Muscle of leg (tissue), 11 donors: ENCODE measurements around the gene CYBB. TPM values are rescaled to one million over a fixed set of nuclear protein-coding genes. Genes with fewer than 3 reads are reported as not detected.
"Not testable (repeated sequence)": the region's sequence is repeated elsewhere in the genome, so short reads cannot be mapped to it uniquely, and the experiment has no call there.

Source experiments
- DNase-seq: peaks from one replicate; pipeline ENCODE4 v3.0.0; 2013
- H3K27ac ChIP-seq: one replicate; pipeline ENCODE4 v1.5.1; 2013; ENCODE audit warnings: mild to moderate bottlenecking, low read length, control low read depth
- H3K27me3 ChIP-seq: one replicate; pipeline ENCODE4 v1.6.1; 2013; ENCODE audit warnings: low read length; ENCODE audit not compliant: control insufficient read depth, insufficient read depth
- H3K36me3 ChIP-seq: one replicate; pipeline ENCODE4 v1.6.1; 2013; ENCODE audit warnings: low read length; ENCODE audit not compliant: control insufficient read depth, insufficient read depth
- H3K4me1 ChIP-seq: one replicate; pipeline ENCODE4 v1.6.1; 2013; ENCODE audit warnings: low read length; ENCODE audit not compliant: control insufficient read depth, insufficient read depth
- H3K4me3 ChIP-seq: one replicate; pipeline ENCODE4 v1.5.1; 2013; ENCODE audit warnings: low read length, control low read depth
- H3K9me3 ChIP-seq: replicated peaks from 2 replicates; pipeline ENCODE4 v1.6.1; 2013; ENCODE audit warnings: low read depth, low read length; ENCODE audit not compliant: control insufficient read depth
- WGBS: methylation state at CpG from one replicate; pipeline ENCODE4 v1.1.5; 2013; ENCODE audit warnings: missing lambda C conversion rate; ENCODE audit not compliant: insufficient coverage; 5-methylcytosine and 5-hydroxymethylcytosine counted together
- polyA plus RNA-seq, 8 donors: library from polyadenylated mRNA; unstranded; fragments of 120-200 nt; gene quantifications; one replicate each; pipeline versions ENCODE4 v1.2.1 to v1.2.3, GENCODE V29; 2013; ENCODE audit warnings: inconsistent platforms in 1 of 8, low replicate concordance in 1 of 8; ENCODE audit not compliant: insufficient read length in 8 of 8, insufficient read depth in 1 of 8
- total RNA-seq: library from RNA; stranded (reverse); fragments of 120-200 nt; gene quantifications from one replicate; pipeline ENCODE4 v1.2.4, GENCODE V29; 2013

The CYBB gene
- total and polyA plus RNA-seq, 9 donors, result 11.8 to 26.9 (median 20.0) TPM

DNA sequence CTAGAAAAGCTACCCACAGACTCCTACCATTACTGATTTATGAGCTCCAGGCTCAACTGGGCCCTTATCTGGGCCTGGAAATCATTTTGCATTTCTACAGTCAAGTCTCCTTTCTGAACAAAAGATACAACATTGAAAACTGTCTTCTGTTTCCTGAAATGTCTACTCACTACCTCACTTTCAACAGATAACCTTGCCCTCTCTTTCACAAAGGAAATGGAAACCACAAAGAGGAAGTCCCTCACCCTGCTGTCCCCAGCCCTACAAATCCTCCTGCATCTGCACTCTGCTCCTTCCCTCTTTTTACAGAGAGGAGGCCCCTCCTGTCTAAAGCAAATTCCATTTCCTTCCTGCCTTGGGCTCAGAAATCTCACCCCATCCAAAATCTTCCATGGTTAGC is 24.8 kb upstream of the CYBB start:
- Histone ChIP-seq H3K9me3 (no peaks in the 10 kb centered on the region), H3K27ac (no peak overlapping the region)
- peak; percentile 55 for DNase-seq

DNA sequence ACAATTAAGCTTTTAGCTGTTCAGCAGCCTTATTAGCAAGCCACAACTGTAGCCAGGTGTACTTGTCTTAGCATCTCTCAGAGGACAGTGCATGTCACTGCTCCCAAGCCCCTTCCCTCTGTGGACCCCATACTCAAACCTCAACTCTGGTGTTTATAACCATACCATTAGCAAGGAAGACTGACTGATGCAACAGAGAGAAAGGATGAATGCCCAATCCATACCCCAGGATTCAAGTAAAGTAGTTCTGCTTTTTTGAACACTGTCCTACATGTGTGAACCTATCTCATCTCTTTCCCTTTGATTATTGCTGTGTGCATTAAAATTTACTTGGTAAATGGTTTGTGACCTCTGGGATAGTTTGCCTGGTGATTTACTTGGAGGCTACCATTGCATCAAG is 22.8 kb upstream of the CYBB start:
- H3K27ac ChIP-seq, result no peak overlapping the region
- no peaks in the 10 kb centered on the region for H3K4me1 ChIP-seq
- no peaks in the 10 kb centered on the region for H3K36me3 ChIP-seq
- no peak for DNase-seq
- peaks cover 3% of the 10 kb centered on the region for H3K27me3 ChIP-seq
- no peak overlapping the region for H3K4me3 ChIP-seq
- no peaks in the 10 kb centered on the region for H3K9me3 ChIP-seq

More for the DNA sequence above, 24.8 kb upstream of the CYBB start:
- H3K4me1 ChIP-seq, result no peaks in the 10 kb centered on the region
- H3K4me3 ChIP-seq, result no peak overlapping the region
- peaks cover 3% of the 10 kb centered on the region for H3K27me3 ChIP-seq
- H3K36me3 ChIP-seq, result no peaks in the 10 kb centered on the region

GRCh38 chrX:37759351-37759750 is 20.5 kb upstream of the CYBB start:
- Histone ChIP-seq H3K9me3 (no peaks in the 10 kb centered on the region), H3K4me3 (no peak overlapping the region), H3K4me1 (no peaks in the 10 kb centered on the region), H3K27ac (no peak overlapping the region), H3K27me3 (peaks cover 1% of the 10 kb centered on the region), H3K36me3 (no peaks in the 10 kb centered on the region)
- no CpG with 5 or more reads among the region's 1 CpG for WGBS
- no peak for DNase-seq

DNA sequence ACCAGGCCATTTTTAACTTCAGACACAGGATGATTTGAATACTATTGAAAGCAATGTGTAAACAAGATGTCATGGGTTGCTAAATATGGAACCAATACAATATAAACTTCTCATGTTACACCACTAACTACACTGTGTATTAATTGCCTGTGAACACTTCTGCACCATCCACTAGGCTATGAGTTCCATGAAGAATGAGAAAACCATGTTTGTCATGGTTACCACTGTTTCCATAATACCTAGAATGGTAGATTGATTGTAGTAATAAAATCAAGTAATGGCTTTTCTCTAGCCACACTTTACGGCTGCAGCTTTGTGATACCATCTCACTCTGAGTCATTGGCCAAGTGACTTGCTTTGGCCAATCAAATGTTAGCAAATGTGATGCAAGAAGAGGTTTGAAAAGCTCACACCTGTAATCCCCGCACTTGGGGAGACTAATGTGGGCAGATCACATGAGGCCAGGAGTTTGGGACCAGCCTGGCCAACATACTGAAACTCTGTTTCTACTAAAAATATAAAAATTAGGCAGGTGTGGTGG is 19.9 kb upstream of the CYBB start:
- Histone ChIP-seq H3K27me3 (no peaks in the 10 kb centered on the region), H3K36me3 (no peaks in the 10 kb centered on the region), H3K4me1 (no peaks in the 10 kb centered on the region), H3K27ac (no peak overlapping the region), H3K4me3 (no peak overlapping the region), H3K9me3 (no peaks in the 10 kb centered on the region)
- DNase-seq, result no peak
- WGBS, result 60% methylated on average over 1 of the region's 2 CpGs

DNA sequence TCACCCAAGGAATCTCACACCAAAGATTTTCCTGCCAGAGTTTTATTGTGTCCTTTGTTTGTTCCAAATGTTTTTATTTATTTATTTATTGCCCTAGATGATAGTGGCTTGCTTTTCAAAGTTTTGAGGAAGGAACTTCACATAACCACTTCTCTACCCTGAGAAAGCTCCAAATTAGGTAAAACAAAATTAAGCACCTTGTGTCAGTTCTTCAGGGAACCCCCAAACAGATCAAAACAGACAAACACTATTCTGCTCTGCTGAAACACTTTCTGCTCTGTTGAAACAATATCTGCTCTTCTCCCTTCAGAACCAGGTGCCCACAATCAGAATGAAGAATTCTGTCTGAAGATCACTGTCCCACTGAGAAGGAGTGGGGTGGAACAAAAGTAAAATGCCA is 16.5 kb upstream of the CYBB start:
- Histone ChIP-seq H3K9me3 (no peaks in the 10 kb centered on the region), H3K27me3 (no peaks in the 10 kb centered on the region), H3K36me3 (no peaks in the 10 kb centered on the region), H3K27ac (no peak overlapping the region), H3K4me1 (no peaks in the 10 kb centered on the region), H3K4me3 (no peak overlapping the region)
- no peak for DNase-seq

- Histone ChIP-seq H3K4me3 (no peak overlapping the region), H3K36me3 (no peaks in the 10 kb centered on the region), H3K27ac (no peak overlapping the region), H3K9me3 (no peaks in the 10 kb centered on the region), H3K27me3 (no peaks in the 10 kb centered on the region), H3K4me1 (no peaks in the 10 kb centered on the region)
- DNase-seq, result no peak
Observed at GRCh38 chrX:37765507-37765906, 14.4 kb upstream of the CYBB start.

DNA sequence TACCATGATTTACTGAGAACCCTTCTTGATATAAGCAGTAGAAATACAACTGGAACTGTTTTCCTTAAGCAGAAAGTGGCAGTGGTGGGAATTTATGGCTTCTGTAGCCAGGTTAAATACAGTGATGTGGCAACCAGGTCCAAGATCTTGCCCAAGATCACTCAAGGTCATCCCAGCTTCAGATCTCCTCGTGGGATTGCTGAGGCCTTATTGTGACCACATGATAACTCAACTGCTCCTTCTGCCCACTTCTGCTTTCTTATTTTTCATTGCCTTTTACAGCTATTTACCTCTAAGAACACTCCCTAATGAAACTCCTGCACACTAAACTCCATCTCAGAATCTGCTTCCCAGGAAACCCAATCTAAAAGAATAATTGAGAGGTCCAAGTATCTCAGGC is 12.4 kb upstream of the CYBB start:
- 27% methylated on average over 1 of the region's 1 CpG for WGBS
- Histone ChIP-seq H3K27ac (no peak overlapping the region), H3K9me3 (no peaks in the 10 kb centered on the region), H3K27me3 (no peaks in the 10 kb centered on the region), H3K4me1 (no peaks in the 10 kb centered on the region), H3K36me3 (no peaks in the 10 kb centered on the region), H3K4me3 (no peak overlapping the region)
- no peak for DNase-seq

GRCh38 chrX:37768866-37769265 is 11.0 kb upstream of the CYBB start:
- not testable (repeated sequence) for H3K27ac ChIP-seq, H3K9me3 ChIP-seq, H3K36me3 ChIP-seq, H3K27me3 ChIP-seq, H3K4me1 ChIP-seq, H3K4me3 ChIP-seq, DNase-seq
- WGBS, result 88% methylated on average over 9 of the region's 9 CpGs

DNA sequence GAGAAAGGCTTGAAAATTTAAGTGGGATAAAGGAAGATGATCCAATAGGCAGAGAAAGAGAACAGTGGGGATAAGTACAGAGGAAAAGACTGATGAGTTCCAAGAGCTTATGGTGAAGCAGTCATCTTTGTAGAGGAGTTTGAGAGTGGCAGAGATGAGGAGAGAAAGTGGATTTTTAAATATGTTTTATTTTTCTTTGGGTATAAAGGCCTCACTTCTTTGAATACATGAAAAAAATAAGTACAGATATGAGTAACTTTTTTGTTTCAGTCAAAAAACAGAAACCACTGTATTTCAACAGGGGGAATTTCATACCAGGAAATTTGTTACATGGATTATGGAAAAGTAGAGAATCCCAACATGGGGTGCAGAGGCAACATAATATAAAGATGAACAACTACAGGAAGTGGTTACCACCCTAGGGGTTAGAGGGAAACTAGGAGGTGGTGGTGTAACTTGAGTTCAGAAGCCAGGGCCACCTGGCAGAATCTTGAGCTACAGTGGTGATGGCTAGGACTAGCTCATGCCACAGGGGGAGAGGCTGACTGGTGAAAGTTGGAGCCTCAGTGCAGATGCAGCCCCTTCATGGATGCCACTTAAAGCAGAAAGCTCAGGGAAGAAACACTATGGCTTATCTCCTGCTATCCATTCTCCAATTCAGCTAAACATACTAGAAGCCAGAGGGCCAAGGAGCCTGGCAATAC is 3.4 kb upstream of the CYBB start:
- Histone ChIP-seq H3K4me3 (no peak overlapping the region), H3K27ac (no peak overlapping the region)

GRCh38 chrX:37776987-37777325 is 2.9 kb upstream of the CYBB start:
- H3K4me1 ChIP-seq, result no peaks in the 10 kb centered on the region
- peaks cover 3% of the 10 kb centered on the region for H3K27me3 ChIP-seq
- peak; percentile 15 for DNase-seq
- H3K4me3 ChIP-seq, result no peak overlapping the region
- H3K36me3 ChIP-seq, result no peaks in the 10 kb centered on the region
- no peaks in the 10 kb centered on the region for H3K9me3 ChIP-seq
- no peak overlapping the region for H3K27ac ChIP-seq
- WGBS, result no CpG with 5 or more reads among the region's 2 CpGs

More for the DNA sequence above, 3.4 kb upstream of the CYBB start:
- Histone ChIP-seq H3K9me3 (no peaks in the 10 kb centered on the region), H3K4me1 (no peaks in the 10 kb centered on the region), H3K36me3 (no peaks in the 10 kb centered on the region), H3K27me3 (peaks cover 3% of the 10 kb centered on the region)
- no peak for DNase-seq

DNA sequence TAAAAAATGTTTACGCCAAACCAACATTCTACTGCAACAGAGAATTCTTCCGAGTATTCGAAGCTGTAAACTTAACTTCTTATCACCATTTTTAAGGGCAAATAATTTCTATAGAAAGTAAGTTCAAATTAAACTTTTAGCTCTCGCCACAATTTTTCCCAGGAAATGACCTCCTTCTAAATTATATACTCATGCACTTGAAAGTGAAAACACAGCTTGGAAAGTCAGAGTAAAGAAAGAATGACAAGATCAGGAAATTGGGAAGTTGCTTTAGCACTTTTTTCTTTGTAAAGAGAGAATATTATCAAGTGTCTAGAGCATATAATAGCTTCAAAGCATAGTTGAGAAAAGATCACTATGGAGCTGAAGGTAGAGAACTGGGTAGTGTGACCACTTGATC is 1.2 kb downstream of the CYBB start:
- H3K4me1 ChIP-seq, result no peaks in the 10 kb centered on the region
- peaks cover 8% of the 10 kb centered on the region for H3K27me3 ChIP-seq
- peak overlapping the region; percentile 4 for H3K4me3 ChIP-seq
- no CpG with 5 or more reads among the region's 4 CpGs for WGBS
- no peaks in the 10 kb centered on the region for H3K9me3 ChIP-seq
- DNase-seq, result no peak
- H3K36me3 ChIP-seq, result no peaks in the 10 kb centered on the region
- no peak overlapping the region for H3K27ac ChIP-seq
